SK-N-SH (cell line): ENCODE measurements around the gene KANTR.

Experiments used
- EZH2phosphoT487 ChIP-seq: fragments of 200-600 bp; sonication (generic); IDR thresholded peaks from 2 replicates; pipeline ENCODE4 v1.6.1; 2017; ENCODE audit warnings: low read depth, mixed run types, mild to moderate bottlenecking, antibody characterized with exemption, moderate library complexity, borderline replicate concordance
- JUND ChIP-seq: IDR thresholded peaks from 2 replicates; pipeline ENCODE4 v1.4.0; 2012
- MXI1 ChIP-seq: IDR thresholded peaks from 2 replicates; pipeline ENCODE4 v1.6.1; 2012; ENCODE audit warnings: mild to moderate bottlenecking, low read depth, low read length, improper control_type of control experiment
- NFIC ChIP-seq: IDR thresholded peaks from 2 replicates; pipeline ENCODE4 v1.4.0; 2012; ENCODE audit warnings: borderline replicate concordance
- SIN3A ChIP-seq: IDR thresholded peaks from 2 replicates; pipeline ENCODE4 v1.6.1; 2012; ENCODE audit warnings: low read depth, mild to moderate bottlenecking, low read length, moderate library complexity, borderline replicate concordance
- TCF12 ChIP-seq: IDR thresholded peaks from 2 replicates; pipeline ENCODE4 v1.4.0; 2012
- YY1 ChIP-seq: IDR thresholded peaks from 2 replicates; pipeline ENCODE4 v1.4.0; 2012; ENCODE audit warnings: low read depth, mild to moderate bottlenecking
- TF ChIP-seq, protein P1 (sequence below): fragments of 200-600 bp; sonication (generic); IDR thresholded peaks from 2 replicates; pipeline ENCODE4 v1.6.1; 2017; ENCODE audit warnings: antibody characterized with exemption, mild to moderate bottlenecking, moderate library complexity
- TF ChIP-seq, protein P2 (sequence below): IDR thresholded peaks from 2 replicates; pipeline ENCODE4 v1.4.0; 2012; ENCODE audit warnings: low read depth
- TF ChIP-seq, protein P3 (sequence below): IDR thresholded peaks from 2 replicates; pipeline ENCODE4 v1.6.1; 2012; ENCODE audit warnings: mild to moderate bottlenecking, low read depth, low read length, moderate library complexity

DNA sequence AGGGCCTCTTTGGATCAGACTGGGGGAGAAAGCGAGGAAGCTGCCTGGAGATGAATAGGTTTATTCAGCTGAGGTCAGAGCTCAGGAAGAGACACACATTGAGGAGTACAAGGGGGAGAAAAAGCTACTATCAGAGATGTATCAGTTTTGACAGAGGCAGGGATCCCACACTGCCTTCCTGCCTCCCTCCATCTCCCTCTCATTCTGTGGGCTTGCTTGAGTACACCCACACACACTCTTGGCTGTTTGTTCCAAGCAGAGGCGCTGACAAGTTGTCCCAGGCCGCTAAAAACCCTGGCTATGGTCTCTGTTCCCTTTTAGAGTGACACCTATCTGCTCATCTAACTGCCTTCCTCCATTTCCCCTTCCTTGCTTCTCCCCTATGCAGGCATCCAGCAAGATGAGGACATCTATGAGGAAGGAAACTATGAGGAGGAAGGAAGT is 6.5 kb upstream of the KANTR start:
- TF ChIP-seq SIN3A: no peak
- TF ChIP-seq, protein P1, sequence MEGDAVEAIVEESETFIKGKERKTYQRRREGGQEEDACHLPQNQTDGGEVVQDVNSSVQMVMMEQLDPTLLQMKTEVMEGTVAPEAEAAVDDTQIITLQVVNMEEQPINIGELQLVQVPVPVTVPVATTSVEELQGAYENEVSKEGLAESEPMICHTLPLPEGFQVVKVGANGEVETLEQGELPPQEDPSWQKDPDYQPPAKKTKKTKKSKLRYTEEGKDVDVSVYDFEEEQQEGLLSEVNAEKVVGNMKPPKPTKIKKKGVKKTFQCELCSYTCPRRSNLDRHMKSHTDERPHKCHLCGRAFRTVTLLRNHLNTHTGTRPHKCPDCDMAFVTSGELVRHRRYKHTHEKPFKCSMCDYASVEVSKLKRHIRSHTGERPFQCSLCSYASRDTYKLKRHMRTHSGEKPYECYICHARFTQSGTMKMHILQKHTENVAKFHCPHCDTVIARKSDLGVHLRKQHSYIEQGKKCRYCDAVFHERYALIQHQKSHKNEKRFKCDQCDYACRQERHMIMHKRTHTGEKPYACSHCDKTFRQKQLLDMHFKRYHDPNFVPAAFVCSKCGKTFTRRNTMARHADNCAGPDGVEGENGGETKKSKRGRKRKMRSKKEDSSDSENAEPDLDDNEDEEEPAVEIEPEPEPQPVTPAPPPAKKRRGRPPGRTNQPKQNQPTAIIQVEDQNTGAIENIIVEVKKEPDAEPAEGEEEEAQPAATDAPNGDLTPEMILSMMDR: no peak
- no peak for TF ChIP-seq TCF12
- TF ChIP-seq, protein P2, sequence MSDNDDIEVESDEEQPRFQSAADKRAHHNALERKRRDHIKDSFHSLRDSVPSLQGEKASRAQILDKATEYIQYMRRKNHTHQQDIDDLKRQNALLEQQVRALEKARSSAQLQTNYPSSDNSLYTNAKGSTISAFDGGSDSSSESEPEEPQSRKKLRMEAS: no peak
- no peak for TF ChIP-seq YY1
- TF ChIP-seq JUND: no peak
- TF ChIP-seq EZH2phosphoT487: no peak
- no peak for TF ChIP-seq MXI1
- TF ChIP-seq, protein P3, sequence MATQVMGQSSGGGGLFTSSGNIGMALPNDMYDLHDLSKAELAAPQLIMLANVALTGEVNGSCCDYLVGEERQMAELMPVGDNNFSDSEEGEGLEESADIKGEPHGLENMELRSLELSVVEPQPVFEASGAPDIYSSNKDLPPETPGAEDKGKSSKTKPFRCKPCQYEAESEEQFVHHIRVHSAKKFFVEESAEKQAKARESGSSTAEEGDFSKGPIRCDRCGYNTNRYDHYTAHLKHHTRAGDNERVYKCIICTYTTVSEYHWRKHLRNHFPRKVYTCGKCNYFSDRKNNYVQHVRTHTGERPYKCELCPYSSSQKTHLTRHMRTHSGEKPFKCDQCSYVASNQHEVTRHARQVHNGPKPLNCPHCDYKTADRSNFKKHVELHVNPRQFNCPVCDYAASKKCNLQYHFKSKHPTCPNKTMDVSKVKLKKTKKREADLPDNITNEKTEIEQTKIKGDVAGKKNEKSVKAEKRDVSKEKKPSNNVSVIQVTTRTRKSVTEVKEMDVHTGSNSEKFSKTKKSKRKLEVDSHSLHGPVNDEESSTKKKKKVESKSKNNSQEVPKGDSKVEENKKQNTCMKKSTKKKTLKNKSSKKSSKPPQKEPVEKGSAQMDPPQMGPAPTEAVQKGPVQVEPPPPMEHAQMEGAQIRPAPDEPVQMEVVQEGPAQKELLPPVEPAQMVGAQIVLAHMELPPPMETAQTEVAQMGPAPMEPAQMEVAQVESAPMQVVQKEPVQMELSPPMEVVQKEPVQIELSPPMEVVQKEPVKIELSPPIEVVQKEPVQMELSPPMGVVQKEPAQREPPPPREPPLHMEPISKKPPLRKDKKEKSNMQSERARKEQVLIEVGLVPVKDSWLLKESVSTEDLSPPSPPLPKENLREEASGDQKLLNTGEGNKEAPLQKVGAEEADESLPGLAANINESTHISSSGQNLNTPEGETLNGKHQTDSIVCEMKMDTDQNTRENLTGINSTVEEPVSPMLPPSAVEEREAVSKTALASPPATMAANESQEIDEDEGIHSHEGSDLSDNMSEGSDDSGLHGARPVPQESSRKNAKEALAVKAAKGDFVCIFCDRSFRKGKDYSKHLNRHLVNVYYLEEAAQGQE: no peak
- TF ChIP-seq NFIC: no peak
